Activated CD8-positive, alpha-beta memory T cell treated with anti-CD3 and anti-CD28 coated beads for 36 hours (primary cell): ENCODE measurements around the gene SLC22A7. TPM values are rescaled to one million over a fixed set of nuclear protein-coding genes. Genes with fewer than 3 reads are reported as not detected.
"Not testable (repeated sequence)": the region's sequence is repeated elsewhere in the genome, so short reads cannot be mapped to it uniquely, and the experiment has no call there.

Experiments
- CTCF ChIA-PET: fragments of 350-600 bp; sonication (Branson Sonifier 250); formaldehyde crosslinking; loops from one replicate; lab custom pipeline; 2021; ENCODE audit warnings: antibody characterized with exemption; lab: Charles Lee
- POLR2A ChIA-PET: fragments of 350-600 bp; sonication (Branson Sonifier 250); formaldehyde crosslinking; loops from one replicate; lab custom pipeline; 2021; ENCODE audit warnings: antibody characterized with exemption; lab: Charles Lee
- total RNA-seq, 2 experiments: library from RNA; stranded (reverse); gene quantifications; one replicate each; pipeline ENCODE4 v1.2.3, GENCODE V29; 2021

The SLC22A7 gene
- total RNA-seq, 2 experiments from 2014 or later = not detected

DNA sequence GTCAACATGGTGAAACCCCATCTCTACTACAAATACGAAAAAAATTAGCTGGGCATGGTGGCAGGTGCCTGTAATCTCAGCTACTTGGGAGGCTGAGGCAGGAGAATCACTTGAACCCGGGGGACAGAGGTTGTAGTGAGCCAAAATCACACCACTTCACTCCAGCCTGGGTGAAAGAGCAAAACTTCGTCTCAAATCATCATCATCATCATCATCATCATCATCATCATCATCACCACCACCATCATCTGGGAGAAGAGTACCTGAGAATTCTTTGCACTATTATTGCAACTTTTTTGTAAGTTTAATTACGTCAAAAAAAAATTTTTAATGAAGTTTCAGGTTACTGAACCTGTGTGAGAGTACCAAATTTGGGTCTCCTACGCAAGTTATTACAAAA, 53.9 kb downstream of the SLC22A7 start:
- POLR2A ChIA-PET = interaction anchor here (0.6 kb wide), 1 partner anchor 205 kb away, joined by 4 read pairs; no protein-coding TSS in a partner anchor
- CTCF ChIA-PET = not testable (repeated sequence)

Other genes starting within 250 kb of the SLC22A7 start
- 10 to 100 TPM; 11.6 to 11.7 TPM for gene CUL7, start 244.4 kb upstream of the SLC22A7 start, total RNA-seq
- gene MRPL2, start 238.8 kb upstream of the SLC22A7 start, total RNA-seq = 100 to 1,000 TPM in 1 of 2 experiments, 10 to 100 TPM in 1; 97.2 to 108 TPM
- gene KLC4, start 238.6 kb upstream of the SLC22A7 start, total RNA-seq = 1 to 10 TPM; 7.4 to 8.2 TPM
- 1 to 10 TPM; 1.2 to 1.6 TPM for gene PTK7, start 221.9 kb upstream of the SLC22A7 start, total RNA-seq
- gene SRF, start 127.0 kb upstream of the SLC22A7 start, total RNA-seq = 10 to 100 TPM; 52.0 to 54.2 TPM
- gene CUL9, start 116.1 kb upstream of the SLC22A7 start, total RNA-seq = 10 to 100 TPM; 32.9 to 34.9 TPM
- gene DNPH1, start 68.8 kb upstream of the SLC22A7 start, total RNA-seq = 10 to 100 TPM; 66.1 to 68.2 TPM
- under 1 TPM; 0.65 to 0.67 TPM for gene TTBK1, start 54.8 kb upstream of the SLC22A7 start, total RNA-seq
- 1 to 10 TPM in 1 of 2 experiments, under 1 TPM in 1; 0.88 to 1.2 TPM for gene CRIP3, start 10.6 kb downstream of the SLC22A7 start, total RNA-seq
- 10 to 100 TPM; 10.6 to 11.2 TPM for gene ZNF318, start 71.4 kb downstream of the SLC22A7 start, total RNA-seq
- gene ABCC10, start 129.3 kb downstream of the SLC22A7 start, total RNA-seq = 10 to 100 TPM; 33.0 to 36.0 TPM
- 1 to 10 TPM; 1.2 to 1.4 TPM for gene DLK2, start 157.3 kb downstream of the SLC22A7 start, total RNA-seq
- 10 to 100 TPM; 42.3 to 45.8 TPM for gene TJAP1, start 179.3 kb downstream of the SLC22A7 start, total RNA-seq
- under 1 TPM; 0.15 to 0.17 TPM for gene LRRC73, start 212.1 kb downstream of the SLC22A7 start, total RNA-seq
- gene YIPF3, start 218.7 kb downstream of the SLC22A7 start, total RNA-seq = 10 to 100 TPM; 39.7 to 41.6 TPM
- 100 to 1,000 TPM; 106 to 111 TPM for gene POLR1C, start 218.8 kb downstream of the SLC22A7 start, total RNA-seq